ENCODE data around the gene PI4KB. TPM values are rescaled to one million over a fixed set of nuclear protein-coding genes. Genes with fewer than 3 reads are reported as not detected.

The PI4KB gene
- polyA plus RNA-seq, 1 of the 3 experiments (the other 2 are of a cell fraction): 62.9 TPM

GRCh38 chr1:151290709-151291303 lies 36.4 kb downstream of the PI4KB start:
- Histone ChIP-seq H3K79me2 (ENCODE audit: insufficient read depth) (peaks cover 19% of the 10 kb centered on the region; the same call in 1 of the 2 replicates), H3K36me3 (replicated peaks in 1 of 2; ENCODE audit: control insufficient read depth in 1 of 2, insufficient read depth in 2 of 2, low read length in 1 of 2) (peaks cover 26 to 91% of the 10 kb centered on the region in 2 experiments), H3K4me2 (no peak overlapping the region), H3K9me3 (no peaks in the 10 kb centered on the region), H3K9ac (no peak overlapping the region), H3F3A (replicated peaks; ENCODE audit: insufficient read depth) (peaks cover 2% of the 10 kb centered on the region), H2AFZ (ENCODE audit: low read depth) (no peak overlapping the region), H3K27ac (ENCODE audit: low read depth in 2 of 2, low read length in 1 of 2) (no peak overlapping the region; a peak in 1 of 4 replicates), H3K4me3 (ENCODE audit: low read depth in 2 of 2, low read length in 1 of 2) (no peak overlapping the region), H4K20me1 (ENCODE audit: insufficient read depth) (0 out of 2 replicates have a peak, but pooled peaks cover 4% of the 10 kb centered on the region), H3K9me2 (no peaks in the 10 kb centered on the region), H3K27me3 (ENCODE audit: insufficient read depth) (no peaks in the 10 kb centered on the region), H3K4me1 (ENCODE audit: control insufficient read depth in 1 of 2, insufficient read depth in 2 of 2, low read depth in 1 of 2, low read length in 1 of 2) (no peaks in the 10 kb centered on the region)
- WGBS (ENCODE audit: low lambda C conversion rate): 92% methylated on average over 10 of the region's 19 CpGs
- ChIA-PET CTCF (no interaction called here), POLR2A (no interaction called here)
- DNase-seq: no peak
- TF ChIP-seq RFX5 (IDR thresholded peaks at IDR 0.05; ENCODE audit: low read length) (no peak), EZH2phosphoT487 (IDR thresholded peaks at IDR 0.05; ENCODE audit: borderline replicate concordance, low read depth) (no peak), RAD21 (IDR thresholded peaks at IDR 0.05; ENCODE audit: low read length) (no peak), RXRA (IDR thresholded peaks at IDR 0.05; ENCODE audit: borderline replicate concordance, low read depth) (no peak), POLR2AphosphoS5 (IDR thresholded peaks at IDR 0.05; ENCODE audit: low read depth, low read length) (no peak), RCOR1 (IDR thresholded peaks at IDR 0.05; ENCODE audit: low read length) (no peak), MXI1 (IDR thresholded peaks at IDR 0.05; ENCODE audit: low read depth, low read length) (no peak), NFIC (IDR thresholded peaks at IDR 0.05; ENCODE audit: borderline replicate concordance) (no peak), TEAD4 (IDR thresholded peaks at IDR 0.05; ENCODE audit: borderline replicate concordance, insufficient read depth) (no peak), NRF1 (IDR thresholded peaks at IDR 0.05; ENCODE audit: low read depth, low read length) (no peak), FOXJ3 (CRISPR knock-in tag; IDR thresholded peaks at IDR 0.05) (no peak), EP300 (IDR thresholded peaks at IDR 0.05; ENCODE audit: borderline replicate concordance in 1 of 2, low read depth in 1 of 2, low read length in 1 of 2) (no peak), FOSL2 (IDR thresholded peaks at IDR 0.05; ENCODE audit: borderline replicate concordance, low read depth) (no peak), SIN3A (IDR thresholded peaks at IDR 0.05; ENCODE audit: borderline replicate concordance, low read depth, low read length) (no peak)

- no peak overlapping the region for H3K27ac ChIP-seq (ENCODE audit: low read depth in 2 of 2, low read length in 1 of 2)
- no peak overlapping the region for H3K9ac ChIP-seq
- 0 out of 2 replicates have a peak, but pooled peaks cover 4% of the 10 kb centered on the region for H4K20me1 ChIP-seq (ENCODE audit: insufficient read depth)
- H3K36me3 ChIP-seq (replicated peaks in 1 of 2; ENCODE audit: control insufficient read depth in 1 of 2, insufficient read depth in 2 of 2, low read length in 1 of 2): peaks cover 23 to 85% of the 10 kb centered on the region in 2 experiments
- DNase-seq: no peak
- H3K9me2 ChIP-seq: no peaks in the 10 kb centered on the region
- H3K4me2 ChIP-seq: no peak overlapping the region
- peaks cover 26% of the 10 kb centered on the region; the same call in 1 of the 2 replicates for H3K79me2 ChIP-seq (ENCODE audit: insufficient read depth)
- no peak overlapping the region for H3K4me3 ChIP-seq (ENCODE audit: low read depth in 2 of 2, low read length in 1 of 2)
- no peak overlapping the region for H2AFZ ChIP-seq (ENCODE audit: low read depth)
- ChIA-PET CTCF (interaction anchor here (2.1 kb wide), 1 partner anchor 50 kb away, joined by 9 read pairs; no protein-coding TSS in a partner anchor), POLR2A (no interaction called here)
- no peaks in the 10 kb centered on the region for H3K27me3 ChIP-seq (ENCODE audit: insufficient read depth)
- no peaks in the 10 kb centered on the region for H3K4me1 ChIP-seq (ENCODE audit: control insufficient read depth in 1 of 2, insufficient read depth in 2 of 2, low read depth in 1 of 2, low read length in 1 of 2)
- 96% methylated on average over 21 of the region's 21 CpGs for WGBS (ENCODE audit: low lambda C conversion rate)
- no peaks in the 10 kb centered on the region for H3K9me3 ChIP-seq
- peaks cover 2% of the 10 kb centered on the region for H3F3A ChIP-seq (replicated peaks; ENCODE audit: insufficient read depth)
- TF ChIP-seq MXI1 (IDR thresholded peaks at IDR 0.05; ENCODE audit: low read depth, low read length) (no peak), IRF3 (IDR thresholded peaks at IDR 0.05; ENCODE audit: low read depth, low read length) (no peak), GABPA (IDR thresholded peaks at IDR 0.05; ENCODE audit: low read depth) (no peak), MEF2A (IDR thresholded peaks at IDR 0.05; ENCODE audit: borderline replicate concordance, low read depth) (no peak), GATA2 (CRISPR knock-in tag; IDR thresholded peaks at IDR 0.05) (no peak), FOSL2 (IDR thresholded peaks at IDR 0.05; ENCODE audit: borderline replicate concordance, low read depth) (no peak), TCF12 (IDR thresholded peaks at IDR 0.05) (no peak), CTCF (IDR thresholded peaks at IDR 0.05) (no peak), CHD2 (IDR thresholded peaks at IDR 0.05; ENCODE audit: low read length, partially characterized antibody) (no peak), NRF1 (IDR thresholded peaks at IDR 0.05; ENCODE audit: low read depth, low read length) (no peak), USF1 (IDR thresholded peaks at IDR 0.05; ENCODE audit: borderline replicate concordance, low read depth) (no peak)
These were observed 37.1 kb downstream of the PI4KB start for GRCh38 chr1:151289991-151290708.
